Omental fat pad (tissue), 4 donors: ENCODE results near the gene ACTL9. TPM values are rescaled to one million over a fixed set of nuclear protein-coding genes. Genes with fewer than 3 reads are reported as not detected.

ENCODE experiments used
- ATAC-seq: fragments of 150-250 bp; one replicate; pipeline ENCODE4 v1.9.1; 2016; ENCODE audit warnings: mild to moderate bottlenecking, moderate library complexity; ENCODE audit not compliant: low FRiP score
- DNase-seq: peaks from one replicate; pipeline ENCODE4 v3.0.0-alpha.2; 2019; ENCODE audit warnings: low spot score
- CTCF ChIP-seq, 3 donors: fragments of 450-650 bp; IDR thresholded peaks; one replicate each; pipeline ENCODE4 v1.5.1; 2016 to 2017; ENCODE audit warnings: antibody characterized with exemption in 3 of 3, mild to moderate bottlenecking in 3 of 3, moderate library complexity in 2 of 3
- total RNA-seq, 4 donors: library from RNA; depleted of rRNA; stranded (reverse); fragments of >200 nt; gene quantifications; one replicate each; pipeline ENCODE4 v1.1.0, GENCODE V29; 2016

ACTL9 gene
- total RNA-seq, 4 donors from 2014 or later: not detected

- DNase-seq: no peak
- ATAC-seq: no peak
- TF ChIP-seq CTCF (IDR thresholded peaks at IDR 0.05): no peak
Observed at GRCh38 chr19:8675066-8675465, 23.5 kb downstream of the ACTL9 start.

DNA sequence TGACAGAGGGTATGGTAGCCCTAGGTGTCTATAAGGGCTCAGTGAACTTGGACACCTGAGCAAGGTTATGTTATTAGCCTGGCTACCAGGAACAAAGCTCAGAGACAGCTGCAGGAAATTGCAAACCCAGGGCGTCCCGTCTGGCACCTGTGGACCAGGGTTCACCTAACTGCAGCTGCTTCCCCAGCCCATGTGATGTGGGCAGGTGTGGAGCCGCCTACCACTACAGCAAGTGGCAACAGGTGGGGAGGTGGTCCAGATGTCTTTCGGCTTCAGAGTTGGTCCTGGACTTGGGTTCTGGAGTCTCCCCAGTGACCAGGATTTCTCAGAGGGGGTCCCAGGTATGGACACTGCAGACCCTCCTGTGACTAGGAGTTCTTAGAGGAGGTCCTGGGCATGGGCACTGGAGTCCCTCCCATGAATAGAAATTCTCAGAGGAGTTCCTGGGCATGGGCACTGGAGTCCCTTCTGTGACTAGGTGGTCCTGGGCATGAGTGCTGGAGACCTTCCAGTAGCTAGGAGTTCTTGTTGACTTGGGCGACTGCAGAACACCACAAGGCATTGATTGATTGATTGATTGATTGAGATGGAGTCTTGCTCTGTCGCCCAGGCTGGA lies 25.2 kb downstream of the ACTL9 start:
- ATAC-seq (no peak), DNase-seq (no peak)
- no peak for TF ChIP-seq CTCF (IDR thresholded peaks at IDR 0.05)

DNA sequence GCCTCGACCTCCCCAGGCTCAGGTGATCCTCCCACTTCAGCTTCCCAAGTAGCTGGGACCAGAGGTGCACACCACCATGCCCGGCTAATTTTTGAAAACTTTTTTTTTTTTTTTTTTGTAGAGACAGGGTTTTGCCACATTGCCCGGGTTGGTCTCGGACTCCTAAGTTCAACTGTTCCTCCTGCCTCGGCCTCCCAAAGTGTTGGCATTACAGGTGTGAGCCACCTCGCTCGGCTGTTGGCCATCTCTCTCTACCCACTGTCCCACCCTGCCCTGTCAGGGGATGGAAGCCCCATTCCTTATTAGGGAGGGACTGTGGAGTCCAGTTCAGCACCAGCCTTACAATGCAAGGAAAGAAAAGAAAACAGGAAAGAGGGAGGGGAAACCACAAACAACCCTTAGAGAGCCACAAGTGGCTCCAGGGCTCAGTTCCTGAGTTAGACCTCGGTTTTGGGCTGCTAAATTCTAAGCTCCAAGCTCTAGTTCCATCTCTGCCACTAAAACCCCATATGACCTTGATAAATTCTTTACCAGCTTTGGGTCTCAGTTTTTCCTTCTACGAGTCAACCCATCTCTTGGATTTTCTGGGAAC lies 31.7 kb downstream of the ACTL9 start:
- no peak for DNase-seq
- no peak for TF ChIP-seq CTCF (IDR thresholded peaks at IDR 0.05)
- no peak for ATAC-seq

GRCh38 chr19:8665468-8666213 lies 33.0 kb downstream of the ACTL9 start:
- no peak for TF ChIP-seq CTCF (IDR thresholded peaks at IDR 0.05)
- no peak for ATAC-seq
- no peak for DNase-seq

- no peak for TF ChIP-seq CTCF (IDR thresholded peaks at IDR 0.05)
- DNase-seq (no peak), ATAC-seq (no peak)
Observed at GRCh38 chr19:8664671-8665057, 33.9 kb downstream of the ACTL9 start.

GRCh38 chr19:8663920-8664670 lies 34.5 kb downstream of the ACTL9 start:
- DNase-seq (no peak), ATAC-seq (no peak)
- no peak for TF ChIP-seq CTCF (IDR thresholded peaks at IDR 0.05)
